ENCODE measurements around the gene EDARADD.

Gene EDARADD

GRCh38 chr1:236416165-236416564 lies 22.1 kb downstream of the EDARADD start:
- no peak overlapping the region for H3K4me3 ChIP-seq (ENCODE audit: low read depth in 1 of 2, low read length in 1 of 2)
- H3K4me1 ChIP-seq (ENCODE audit: control insufficient read depth in 1 of 2, insufficient read depth in 1 of 2, low read depth in 1 of 2, low read length in 1 of 2) = no peaks in the 10 kb centered on the region
- H3K27ac ChIP-seq = no peak overlapping the region
- H3K9me3 ChIP-seq = no peaks in the 10 kb centered on the region
- no peaks in the 10 kb centered on the region for H3K36me3 ChIP-seq
- TF ChIP-seq, protein P1, sequence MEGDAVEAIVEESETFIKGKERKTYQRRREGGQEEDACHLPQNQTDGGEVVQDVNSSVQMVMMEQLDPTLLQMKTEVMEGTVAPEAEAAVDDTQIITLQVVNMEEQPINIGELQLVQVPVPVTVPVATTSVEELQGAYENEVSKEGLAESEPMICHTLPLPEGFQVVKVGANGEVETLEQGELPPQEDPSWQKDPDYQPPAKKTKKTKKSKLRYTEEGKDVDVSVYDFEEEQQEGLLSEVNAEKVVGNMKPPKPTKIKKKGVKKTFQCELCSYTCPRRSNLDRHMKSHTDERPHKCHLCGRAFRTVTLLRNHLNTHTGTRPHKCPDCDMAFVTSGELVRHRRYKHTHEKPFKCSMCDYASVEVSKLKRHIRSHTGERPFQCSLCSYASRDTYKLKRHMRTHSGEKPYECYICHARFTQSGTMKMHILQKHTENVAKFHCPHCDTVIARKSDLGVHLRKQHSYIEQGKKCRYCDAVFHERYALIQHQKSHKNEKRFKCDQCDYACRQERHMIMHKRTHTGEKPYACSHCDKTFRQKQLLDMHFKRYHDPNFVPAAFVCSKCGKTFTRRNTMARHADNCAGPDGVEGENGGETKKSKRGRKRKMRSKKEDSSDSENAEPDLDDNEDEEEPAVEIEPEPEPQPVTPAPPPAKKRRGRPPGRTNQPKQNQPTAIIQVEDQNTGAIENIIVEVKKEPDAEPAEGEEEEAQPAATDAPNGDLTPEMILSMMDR (IDR thresholded peaks at IDR 0.05) = no peak
- no peaks in the 10 kb centered on the region for H3K27me3 ChIP-seq

GRCh38 chr1:236417336-236417735 lies 23.2 kb downstream of the EDARADD start:
- H3K4me3 ChIP-seq (ENCODE audit: low read depth in 1 of 2, low read length in 1 of 2) = no peak overlapping the region
- no peaks in the 10 kb centered on the region for H3K36me3 ChIP-seq
- H3K9me3 ChIP-seq = no peaks in the 10 kb centered on the region
- H3K27ac ChIP-seq = no peak overlapping the region
- TF ChIP-seq, protein P1 (IDR thresholded peaks at IDR 0.05) = no peak
- H3K27me3 ChIP-seq = no peaks in the 10 kb centered on the region
- H3K4me1 ChIP-seq (ENCODE audit: control insufficient read depth in 1 of 2, insufficient read depth in 1 of 2, low read depth in 1 of 2, low read length in 1 of 2) = no peaks in the 10 kb centered on the region

- no peak overlapping the region for H3K4me3 ChIP-seq (ENCODE audit: low read depth in 1 of 2, low read length in 1 of 2)
- no peaks in the 10 kb centered on the region for H3K4me1 ChIP-seq (ENCODE audit: control insufficient read depth in 1 of 2, insufficient read depth in 1 of 2, low read depth in 1 of 2, low read length in 1 of 2)
- TF ChIP-seq, protein P1 (IDR thresholded peaks at IDR 0.05) = no peak
- no peaks in the 10 kb centered on the region for H3K27me3 ChIP-seq
- H3K36me3 ChIP-seq = no peaks in the 10 kb centered on the region
- H3K27ac ChIP-seq = no peak overlapping the region
- no peaks in the 10 kb centered on the region for H3K9me3 ChIP-seq
Measured at GRCh38 chr1:236419502-236419901, 25.4 kb downstream of the EDARADD start.

DNA sequence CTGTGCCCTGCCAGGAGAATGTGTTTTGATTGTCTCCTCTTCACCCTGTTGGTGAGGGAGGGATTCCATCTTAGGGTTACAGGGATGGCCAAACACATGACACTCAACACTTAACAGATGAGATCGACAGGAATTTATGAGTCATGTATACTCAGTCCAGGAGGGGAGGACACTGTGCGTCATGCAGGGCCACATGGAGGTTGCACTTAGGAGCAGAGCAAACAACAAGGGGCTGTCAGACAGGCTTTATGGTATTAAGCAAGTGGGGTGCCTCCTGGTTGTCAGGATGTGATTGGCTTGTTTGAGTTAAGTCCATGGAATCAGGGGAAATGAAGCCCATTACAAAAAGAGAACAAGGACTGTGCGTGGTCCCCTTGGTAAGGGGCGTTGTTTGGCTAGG lies 26.9 kb downstream of the EDARADD start:
- no peaks in the 10 kb centered on the region for H3K4me1 ChIP-seq (ENCODE audit: control insufficient read depth in 1 of 2, insufficient read depth in 1 of 2, low read depth in 1 of 2, low read length in 1 of 2)
- TF ChIP-seq, protein P1 (IDR thresholded peaks at IDR 0.05) = no peak

GRCh38 chr1:236421850-236422516 lies 27.9 kb downstream of the EDARADD start:
- Histone ChIP-seq H3K27ac (no peak overlapping the region), H3K27me3 (no peaks in the 10 kb centered on the region), H3K4me1 (ENCODE audit: control insufficient read depth in 1 of 2, insufficient read depth in 1 of 2, low read depth in 1 of 2, low read length in 1 of 2) (no peaks in the 10 kb centered on the region), H3K4me3 (ENCODE audit: low read depth in 1 of 2, low read length in 1 of 2) (no peak overlapping the region), H3K36me3 (no peaks in the 10 kb centered on the region), H3K9me3 (no peaks in the 10 kb centered on the region)
- TF ChIP-seq, protein P1 (IDR thresholded peaks at IDR 0.05) = no peak

More for the DNA sequence above, 26.9 kb downstream of the EDARADD start:
- no peaks in the 10 kb centered on the region for H3K36me3 ChIP-seq
- H3K9me3 ChIP-seq = no peaks in the 10 kb centered on the region
- H3K27ac ChIP-seq = no peak overlapping the region
- H3K27me3 ChIP-seq = no peaks in the 10 kb centered on the region
- H3K4me3 ChIP-seq (ENCODE audit: low read depth in 1 of 2, low read length in 1 of 2) = no peak overlapping the region

Measured in neutrophil (primary cell).